ENCODE measurements around the gene ANKRD11. TPM values are rescaled to one million over a fixed set of nuclear protein-coding genes. Genes with fewer than 3 reads are reported as not detected.

ANKRD11 gene
- polyA plus RNA-seq, 1 donor from 2014 or later, result 32.5 TPM

DNA sequence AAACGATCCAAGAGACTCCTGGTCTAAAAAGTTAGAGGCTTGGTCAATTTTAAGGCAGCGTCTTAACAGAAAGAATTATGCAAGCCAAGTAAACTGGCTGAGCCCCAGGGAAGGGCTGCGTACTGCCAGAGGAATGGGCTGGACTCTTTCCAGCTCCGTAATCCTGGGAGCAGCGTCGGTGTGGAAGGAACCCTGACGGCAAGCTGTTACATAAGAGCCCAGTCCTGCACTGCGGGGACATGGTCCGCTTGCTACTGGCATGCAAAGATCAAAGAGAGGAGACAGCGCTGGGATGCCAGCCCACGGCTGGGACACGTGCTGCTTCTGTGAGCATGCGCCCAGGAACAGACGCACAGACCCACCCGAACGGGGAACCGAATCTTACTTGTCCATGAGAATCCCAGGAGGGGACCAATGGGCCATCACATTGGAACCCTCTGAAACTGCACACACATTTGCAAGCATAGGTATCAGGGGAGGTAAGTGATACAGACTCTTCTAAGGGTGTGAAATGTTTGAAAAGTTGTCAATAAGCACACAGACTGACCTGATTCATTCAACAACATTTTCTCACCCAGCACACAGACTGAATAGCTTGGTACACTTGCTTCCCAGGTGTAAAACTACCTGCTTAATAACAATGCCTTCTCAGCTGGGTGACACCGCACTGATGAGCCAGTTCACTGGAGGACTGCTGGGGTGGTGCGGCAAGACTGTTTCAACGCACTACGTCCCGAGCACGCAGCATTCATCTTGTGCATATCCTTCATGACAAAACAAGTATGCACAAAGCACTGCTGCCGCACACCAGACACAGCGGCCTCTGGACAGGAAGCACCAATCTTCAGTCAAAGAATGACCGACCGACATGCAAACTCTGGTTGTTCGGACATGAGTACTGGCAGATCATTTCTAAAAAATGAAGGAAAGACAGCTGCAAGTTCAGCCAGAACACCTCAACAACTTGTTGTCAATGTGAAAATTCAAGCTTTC lies 94.9 kb downstream of the ANKRD11 start:
- no peak overlapping the region for H3K9ac ChIP-seq (ENCODE audit: low read length)
- peaks cover 3% of the 10 kb centered on the region for H4K20me1 ChIP-seq (ENCODE audit: insufficient read depth)
- no peak for TF ChIP-seq SMC3 (conservative IDR thresholded peaks at IDR 0.05; ENCODE audit: poor library complexity)
- no peak for TF ChIP-seq REST (IDR thresholded peaks at IDR 0.05; ENCODE audit: borderline replicate concordance)

DNA sequence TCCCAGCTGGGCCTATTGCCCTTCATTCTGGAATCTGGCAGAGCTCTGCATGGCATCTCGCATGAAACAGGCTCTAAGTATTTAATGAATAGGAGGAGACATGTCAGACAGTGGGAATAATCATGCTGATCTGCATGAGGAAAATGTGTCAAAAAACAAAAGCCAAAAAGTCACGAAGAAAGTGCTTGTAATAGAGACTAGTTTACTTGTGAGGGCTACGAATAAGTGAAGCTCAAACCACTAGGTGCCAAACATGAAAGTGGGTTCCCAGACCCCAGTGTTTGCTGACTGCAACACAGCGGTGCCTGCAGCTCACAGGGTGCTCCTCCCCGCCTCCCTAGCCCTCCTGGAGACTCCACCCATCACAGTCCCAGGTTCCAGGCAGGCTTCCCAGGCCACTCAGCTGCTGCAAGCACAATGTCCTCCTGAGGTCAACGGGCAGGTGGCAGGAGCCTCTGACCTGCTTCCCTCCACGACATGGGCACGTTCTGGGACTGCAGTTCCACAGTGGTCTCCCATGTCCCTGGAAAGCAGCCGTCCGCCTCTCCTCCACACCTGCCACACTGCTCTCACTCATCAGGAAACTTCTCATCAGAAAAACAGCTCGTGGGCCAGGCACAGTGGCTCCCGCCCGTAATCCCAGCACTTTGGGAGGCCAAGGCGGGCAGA lies 96.5 kb downstream of the ANKRD11 start:
- Histone ChIP-seq H4K20me1 (ENCODE audit: insufficient read depth) (peaks cover 3% of the 10 kb centered on the region), H3K27ac (ENCODE audit: low read length) (no peak overlapping the region), H3K4me2 (ENCODE audit: low read length) (no peak overlapping the region)

More for the DNA sequence above, 94.9 kb downstream of the ANKRD11 start:
- Histone ChIP-seq H3K9me2 (ENCODE audit: insufficient read depth, low read length) (no peaks in the 10 kb centered on the region), H3K4me3 (ENCODE audit: low read length) (no peak overlapping the region), H3K27ac (ENCODE audit: low read length) (no peak overlapping the region), H3F3A (ENCODE audit: insufficient read depth, low read length, poor library complexity, severe bottlenecking) (no peaks in the 10 kb centered on the region), H3K36me3 (ENCODE audit: insufficient read depth, low read length) (no peaks in the 10 kb centered on the region), H2AFZ (ENCODE audit: low read depth, low read length) (no peak overlapping the region), H3K9me3 (ENCODE audit: low read length) (peaks cover 3% of the 10 kb centered on the region), H3K27me3 (ENCODE audit: insufficient read depth, low read depth, low read length) (no peaks in the 10 kb centered on the region), H3K4me2 (ENCODE audit: low read length) (no peak overlapping the region), H3K79me2 (replicated peaks; ENCODE audit: insufficient read depth, low read length) (peaks cover 55% of the 10 kb centered on the region)

More for the DNA sequence above, 96.5 kb downstream of the ANKRD11 start:
- Histone ChIP-seq H3K4me3 (ENCODE audit: low read length) (no peak overlapping the region), H3F3A (ENCODE audit: insufficient read depth, low read length, poor library complexity, severe bottlenecking) (no peaks in the 10 kb centered on the region), H3K36me3 (ENCODE audit: insufficient read depth, low read length) (no peaks in the 10 kb centered on the region), H3K9me2 (ENCODE audit: insufficient read depth, low read length) (no peaks in the 10 kb centered on the region), H3K27me3 (ENCODE audit: insufficient read depth, low read depth, low read length) (no peaks in the 10 kb centered on the region), H3K9ac (ENCODE audit: low read length) (no peak overlapping the region), H3K9me3 (ENCODE audit: low read length) (peaks cover 5% of the 10 kb centered on the region), H2AFZ (ENCODE audit: low read depth, low read length) (no peak overlapping the region), H3K79me2 (replicated peaks; ENCODE audit: insufficient read depth, low read length) (peaks cover 55% of the 10 kb centered on the region)
- TF ChIP-seq REST (IDR thresholded peaks at IDR 0.05; ENCODE audit: borderline replicate concordance) (no peak), MXI1 (conservative IDR thresholded peaks at IDR 0.05; ENCODE audit: poor library complexity, severe bottlenecking) (no peak), RAD21 (conservative IDR thresholded peaks at IDR 0.05) (no peak), POLR2AphosphoS5 (IDR thresholded peaks at IDR 0.05) (no peak), TAF1 (IDR thresholded peaks at IDR 0.05; ENCODE audit: low read depth) (no peak), EP300 (conservative IDR thresholded peaks at IDR 0.05; ENCODE audit: poor library complexity, severe bottlenecking) (no peak), EZH2 (IDR thresholded peaks at IDR 0.05; ENCODE audit: borderline replicate concordance, insufficient read depth, low read length, poor library complexity, severe bottlenecking) (no peak), SMC3 (conservative IDR thresholded peaks at IDR 0.05; ENCODE audit: poor library complexity) (no peak), CTCF (IDR thresholded peaks at IDR 0.05; ENCODE audit: poor library complexity, severe bottlenecking) (no peak)
